Measurements from ENCODE around the gene DENND1B. TPM values are rescaled to one million over a fixed set of nuclear protein-coding genes. Genes with fewer than 3 reads are reported as not detected.

Gene DENND1B
- total and polyA plus RNA-seq, 2 of the 8 experiments (the other 6 are each of a cell fraction or from before 2014, with no cell fraction given) = 0.74 to 3.3 TPM

GRCh38 chr1:197480446-197480845, 294.8 kb downstream of the DENND1B start:
- H3K4me3 ChIP-seq (ENCODE audit: extremely low read depth in 1 of 4, insufficient read depth in 2 of 4, low read depth in 3 of 4, low read length in 4 of 4) = no peak overlapping the region
- no peaks in the 10 kb centered on the region for H3K36me3 ChIP-seq (ENCODE audit: control insufficient read depth in 2 of 4, insufficient read depth in 4 of 4, low read length in 3 of 4)
- no peak overlapping the region for H3K56ac ChIP-seq (replicated peaks; ENCODE audit: insufficient read length, low read depth, low read length)
- WGBS, 2 experiments (ENCODE audit: extremely low coverage in 1 of 2, insufficient coverage in 1 of 2, insufficient read length in 1 of 2, insufficient replicate concordance in 2 of 2, low coverage in 1 of 2, low lambda C conversion rate in 2 of 2, missing lambda C conversion rate in 1 of 2) = 87% methylated on average over 6 of the region's 6 CpGs; no CpG with 5 or more reads in 1 of the 2 experiments
- H2BK12ac ChIP-seq (ENCODE audit: low read depth, low read length) = no peak overlapping the region
- H3K4me2 ChIP-seq (ENCODE audit: insufficient read depth in 1 of 2, low read depth in 2 of 2, low read length in 2 of 2) = no peak overlapping the region
- H4K8ac ChIP-seq (ENCODE audit: extremely low read depth, insufficient read depth, low read length) = no peak overlapping the region
- no peak overlapping the region for H3K27ac ChIP-seq (ENCODE audit: low read depth, low read length)
- POLR2A ChIA-PET (ENCODE audit: partially characterized antibody) = no interaction called here
- no peak overlapping the region for H2BK5ac ChIP-seq (ENCODE audit: low read depth, low read length)
- H3K4ac ChIP-seq (replicated peaks; ENCODE audit: insufficient read length, low read depth, low read length) = no peak overlapping the region
- no peaks in the 10 kb centered on the region for H3K4me1 ChIP-seq (replicated peaks in 1 of 4; ENCODE audit: control insufficient read depth in 3 of 4, insufficient read depth in 4 of 4, low read length in 3 of 4)
- H3K79me1 ChIP-seq (ENCODE audit: low read depth, low read length) = no peaks in the 10 kb centered on the region
- no peaks in the 10 kb centered on the region for H3K79me2 ChIP-seq (ENCODE audit: control insufficient read depth in 1 of 2, insufficient read depth in 2 of 2, low read length in 2 of 2)
- no peak overlapping the region for H3K9ac ChIP-seq (replicated peaks in 1 of 4; ENCODE audit: extremely low read depth in 1 of 4, low read depth in 3 of 4, low read length in 3 of 4)
- H3K23ac ChIP-seq (ENCODE audit: insufficient read length) = no peak overlapping the region
- no peak overlapping the region for H3K14ac ChIP-seq (ENCODE audit: insufficient read length)
- H2BK15ac ChIP-seq (ENCODE audit: low read length) = no peak overlapping the region
- no peak overlapping the region for H2BK120ac ChIP-seq (replicated peaks; ENCODE audit: low read depth, low read length)
- TF ChIP-seq SIN3A (conservative IDR thresholded peaks at IDR 0.05 in 1 of 2, IDR thresholded peaks at IDR 0.05 in 1 of 2; ENCODE audit: low read depth in 1 of 2, low read length in 2 of 2) (no peak), NANOG (IDR thresholded peaks at IDR 0.05; ENCODE audit: insufficient read depth, low read depth, low read length, poor library complexity, severe bottlenecking) (no peak), SAP30 (IDR thresholded peaks at IDR 0.05; ENCODE audit: insufficient read depth, insufficient replicate concordance, low read length) (no peak), POLR2A (IDR thresholded peaks at IDR 0.05; ENCODE audit: control extremely low read depth in 1 of 2, low read depth in 2 of 2, low read length in 2 of 2) (no peak), CHD2 (IDR thresholded peaks at IDR 0.05; ENCODE audit: low read length) (no peak), SRF (IDR thresholded peaks at IDR 0.05; ENCODE audit: low read depth, low read length) (no peak), CBX5 (IDR thresholded peaks at IDR 0.05; ENCODE audit: low read depth, low read length) (no peak), KDM5A (IDR thresholded peaks at IDR 0.05; ENCODE audit: low read length) (no peak), POU5F1 (IDR thresholded peaks at IDR 0.05; ENCODE audit: low read depth, low read length) (no peak)
- no peak for FAIRE-seq
- H3K18ac ChIP-seq (ENCODE audit: extremely low read depth, low read length) = no peak overlapping the region
- H4K5ac ChIP-seq (ENCODE audit: insufficient read length, low read depth, low read length) = no peak overlapping the region
- H2AK5ac ChIP-seq (ENCODE audit: low read depth, low read length) = no peak overlapping the region
- no peaks in the 10 kb centered on the region for H3K23me2 ChIP-seq (ENCODE audit: low read depth, low read length)
- H2AFZ ChIP-seq (ENCODE audit: low read length) = no peak overlapping the region
- DNase-seq (ENCODE audit: low read depth in 1 of 2, low spot score in 2 of 2) = no peak
- H3K9me3 ChIP-seq (ENCODE audit: insufficient read depth in 2 of 2, low read depth in 1 of 2, low read length in 1 of 2) = no peaks in the 10 kb centered on the region
- H4K91ac ChIP-seq (replicated peaks; ENCODE audit: insufficient read length, low read length) = no peak overlapping the region
- no peaks in the 10 kb centered on the region for H4K20me1 ChIP-seq (replicated peaks in 1 of 2; ENCODE audit: control insufficient read depth in 1 of 2, insufficient read depth in 2 of 2, low read length in 2 of 2)
- no peak overlapping the region for H2BK20ac ChIP-seq (ENCODE audit: low read length)
- no peaks in the 10 kb centered on the region for H3K27me3 ChIP-seq (replicated peaks in 1 of 4; ENCODE audit: control insufficient read depth in 3 of 4, extremely low read depth in 1 of 4, insufficient read depth in 3 of 4, low read length in 3 of 4)
- CTCF ChIA-PET (ENCODE audit: partially characterized antibody) = interaction anchor here (0.7 to 2.0 kb wide), 5 partner anchors 10 to 389 kb away, joined by 3 to 5 read pairs (median 3); no protein-coding TSS in a partner anchor

Measured in H1 (cell line).